ENCODE data around the gene SPAG6. TPM values are rescaled to one million over a fixed set of nuclear protein-coding genes. Genes with fewer than 3 reads are reported as not detected.
A peak's percentile ranks its signal among the peaks of the same experiment; 100 is the strongest.

Gene SPAG6
- polyA plus RNA-seq, 4 donors: 0.04 to 0.27 (median 0.06) TPM; not detected in 1

DNA sequence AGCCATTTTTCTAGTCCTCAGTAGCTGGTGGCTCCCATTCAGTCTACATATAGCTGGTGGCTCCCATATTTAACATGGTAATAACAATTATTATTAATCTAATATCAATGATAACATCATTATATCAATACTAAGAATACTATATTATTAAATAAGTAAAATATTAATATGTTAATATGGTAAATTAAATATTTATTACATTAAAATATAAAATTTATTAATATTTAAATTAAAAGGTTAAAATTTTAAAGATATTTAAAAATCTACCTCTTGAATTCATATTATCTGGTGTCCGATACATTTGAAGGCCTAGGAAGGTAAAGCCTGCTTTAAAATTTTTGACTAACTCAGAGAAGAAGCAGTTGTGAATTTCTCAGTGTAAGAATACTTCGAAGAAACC lies 69.8 kb downstream of the SPAG6 start:
- WGBS, 3 donors: 91 to 98% (median 94%) methylated on average over 2 of the region's 2 CpGs
- FAIRE-seq (no peak), DNase-seq (no peak)
- Histone ChIP-seq H3K27me3 (ENCODE audit: control insufficient read depth in 3 of 3, insufficient read depth in 3 of 3, low read length in 3 of 3) (no peaks in the 10 kb centered on the region), H3K36me3 (ENCODE audit: control insufficient read depth in 3 of 3, insufficient read depth in 2 of 3, low read depth in 1 of 3, low read length in 3 of 3) (no peaks in the 10 kb centered on the region), H3K27ac (ENCODE audit: low read depth in 1 of 3, low read length in 2 of 3) (no peak overlapping the region), H3K9me3 (ENCODE audit: control insufficient read depth in 2 of 2, insufficient read depth in 1 of 2, low read depth in 1 of 2, low read length in 1 of 2) (no peaks in the 10 kb centered on the region), H3K4me1 (ENCODE audit: control insufficient read depth in 3 of 3, insufficient read depth in 2 of 3, low read depth in 1 of 3, low read length in 2 of 3) (no peaks in the 10 kb centered on the region), H3K4me3 (ENCODE audit: low read depth in 1 of 3, low read length in 3 of 3) (no peak overlapping the region)

DNA sequence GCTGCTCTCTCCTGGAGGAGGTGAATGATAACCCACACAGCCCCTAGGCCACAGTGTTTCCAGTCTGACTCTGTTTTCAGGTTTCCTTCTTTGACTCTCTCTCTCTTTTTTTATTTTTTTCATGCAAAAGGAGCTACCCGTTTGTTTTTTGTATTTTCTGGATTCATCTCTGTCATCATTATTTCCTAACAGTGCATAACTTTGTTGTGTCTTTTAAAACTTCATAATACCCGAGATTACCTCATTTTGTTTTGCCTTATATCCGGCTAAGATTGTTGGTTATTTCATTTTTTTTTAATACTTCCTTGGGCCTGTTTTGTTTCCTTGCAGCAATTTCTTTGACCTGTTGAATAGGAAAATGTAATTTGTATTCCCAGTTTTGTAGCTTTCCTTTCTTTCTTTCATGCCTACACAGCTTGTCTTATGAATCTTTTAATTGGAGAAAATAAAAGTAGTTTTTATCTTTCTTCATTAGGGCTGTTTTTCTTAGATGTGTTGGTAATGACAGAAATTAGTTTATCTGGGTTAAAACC lies 72.5 kb downstream of the SPAG6 start:
- no peak overlapping the region for H3K27ac ChIP-seq (ENCODE audit: low read depth in 1 of 3, low read length in 2 of 3)
- H3K27me3 ChIP-seq (ENCODE audit: control insufficient read depth in 3 of 3, insufficient read depth in 3 of 3, low read length in 3 of 3): no peaks in the 10 kb centered on the region
- DNase-seq (no peak), FAIRE-seq (no peak)
- no peaks in the 10 kb centered on the region for H3K9me3 ChIP-seq (ENCODE audit: control insufficient read depth in 2 of 2, insufficient read depth in 1 of 2, low read depth in 1 of 2, low read length in 1 of 2)
- no peaks in the 10 kb centered on the region for H3K4me1 ChIP-seq (ENCODE audit: control insufficient read depth in 3 of 3, insufficient read depth in 2 of 3, low read depth in 1 of 3, low read length in 2 of 3)
- no peaks in the 10 kb centered on the region for H3K36me3 ChIP-seq (ENCODE audit: control insufficient read depth in 3 of 3, insufficient read depth in 2 of 3, low read depth in 1 of 3, low read length in 3 of 3)
- no peak overlapping the region for H3K4me3 ChIP-seq (ENCODE audit: low read depth in 1 of 3, low read length in 3 of 3)
- WGBS, 3 donors: 78 to 84% (median 79%) methylated on average over 3 of the region's 3 CpGs

DNA sequence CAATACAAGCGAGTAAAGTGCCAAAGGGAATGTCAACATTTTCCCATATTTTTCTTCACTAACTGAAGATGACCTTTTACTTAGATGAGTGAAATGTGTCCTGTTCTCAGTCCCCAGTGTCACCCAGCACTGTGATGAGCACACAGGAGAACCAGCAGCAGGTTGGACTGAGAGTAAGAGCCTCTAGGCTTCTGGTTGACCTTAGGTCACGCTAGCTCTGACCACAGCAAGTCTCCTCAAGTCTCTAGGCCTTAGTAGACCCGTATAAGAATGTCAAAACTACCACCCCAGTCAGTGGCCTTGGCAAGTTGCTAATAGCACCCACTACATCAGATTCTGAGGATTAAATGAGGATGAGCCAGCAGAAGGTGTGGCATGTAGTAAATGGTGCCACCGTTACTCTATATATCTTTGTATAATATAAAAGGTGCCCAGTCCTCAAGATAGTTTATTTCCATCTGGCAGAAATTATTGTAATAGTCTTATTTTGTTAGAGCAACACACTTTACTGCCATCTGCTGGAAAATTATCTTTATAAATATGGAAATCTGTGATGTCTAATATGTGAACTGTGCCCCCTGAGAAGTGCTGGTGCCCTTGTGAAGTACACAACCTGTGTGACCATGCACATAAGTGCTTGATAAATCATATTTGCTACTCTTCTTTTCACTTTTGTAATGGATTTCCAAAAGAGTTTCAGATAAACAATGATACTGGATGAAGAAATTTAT lies 75.7 kb downstream of the SPAG6 start:
- 82 to 85% (median 84%) methylated on average over 4 of the region's 4 CpGs for WGBS, 3 donors

DNA sequence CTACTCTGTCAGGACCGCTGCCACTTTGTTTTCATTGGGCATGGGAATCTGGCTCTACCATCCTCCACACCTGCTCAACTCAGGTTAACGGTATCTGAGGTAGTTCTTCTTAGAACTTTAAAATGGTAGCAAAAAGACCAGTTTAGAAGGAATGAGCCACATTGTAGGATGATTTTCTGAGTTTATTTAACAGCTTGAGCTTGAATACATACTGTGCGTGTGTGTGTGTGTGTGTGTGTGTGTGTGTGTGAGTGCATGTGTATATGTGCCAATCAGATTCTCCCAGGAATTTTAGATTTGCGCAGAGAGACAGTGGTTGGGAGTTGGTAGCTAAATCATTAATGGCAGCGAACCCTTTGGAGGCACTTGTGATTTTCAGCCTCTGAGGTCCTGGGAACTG lies 81.4 kb downstream of the SPAG6 start:
- FAIRE-seq: no peak
- 95 to 96% (median 95%) methylated on average over 5 of the region's 5 CpGs for WGBS, 3 donors

More for the DNA sequence above, 75.7 kb downstream of the SPAG6 start:
- H3K36me3 ChIP-seq (ENCODE audit: control insufficient read depth in 3 of 3, insufficient read depth in 2 of 3, low read depth in 1 of 3, low read length in 3 of 3): no peaks in the 10 kb centered on the region
- no peaks in the 10 kb centered on the region for H3K4me1 ChIP-seq (ENCODE audit: control insufficient read depth in 3 of 3, insufficient read depth in 2 of 3, low read depth in 1 of 3, low read length in 2 of 3)
- no peaks in the 10 kb centered on the region for H3K27me3 ChIP-seq (ENCODE audit: control insufficient read depth in 3 of 3, insufficient read depth in 3 of 3, low read length in 3 of 3)
- H3K27ac ChIP-seq (ENCODE audit: low read depth in 1 of 3, low read length in 2 of 3): no peak overlapping the region
- H3K4me3 ChIP-seq (ENCODE audit: low read depth in 1 of 3, low read length in 3 of 3): no peak overlapping the region
- DNase-seq (no peak), FAIRE-seq (no peak)
- H3K9me3 ChIP-seq (ENCODE audit: control insufficient read depth in 2 of 2, insufficient read depth in 1 of 2, low read depth in 1 of 2, low read length in 1 of 2): no peaks in the 10 kb centered on the region

DNA sequence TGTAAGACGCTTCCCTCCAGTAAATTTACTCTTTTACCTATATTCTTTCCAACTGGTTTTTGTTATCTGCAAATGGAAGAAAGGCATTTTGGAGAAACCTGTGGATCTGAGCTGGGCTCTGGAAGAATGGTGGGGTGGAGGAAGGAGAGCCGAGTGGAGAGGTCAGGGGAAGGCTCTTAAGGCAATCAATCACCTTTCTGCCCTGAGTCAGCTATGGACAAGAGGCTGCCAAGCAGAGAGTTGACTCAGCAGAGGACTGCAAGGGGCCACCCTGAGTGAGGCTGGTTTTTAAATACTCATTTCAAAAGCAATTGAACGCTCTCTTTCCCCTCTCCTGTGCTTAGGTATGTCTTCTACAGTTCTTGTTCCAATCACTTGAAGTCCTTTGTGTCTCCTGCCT lies 81.8 kb downstream of the SPAG6 start:
- FAIRE-seq (no peak), DNase-seq (no peak)
- Histone ChIP-seq H3K9me3 (ENCODE audit: control insufficient read depth in 2 of 2, insufficient read depth in 1 of 2, low read depth in 1 of 2, low read length in 1 of 2) (no peaks in the 10 kb centered on the region), H3K27me3 (ENCODE audit: control insufficient read depth in 3 of 3, insufficient read depth in 3 of 3, low read length in 3 of 3) (peaks cover 0 to 2% (median 0%) of the 10 kb centered on the region in 3 donors), H3K27ac (ENCODE audit: low read depth in 1 of 3, low read length in 2 of 3) (no peak overlapping the region), H3K4me1 (ENCODE audit: control insufficient read depth in 3 of 3, insufficient read depth in 2 of 3, low read depth in 1 of 3, low read length in 2 of 3) (peaks cover 0 to 6% (median 0%) of the 10 kb centered on the region in 3 donors), H3K4me3 (ENCODE audit: low read depth in 1 of 3, low read length in 3 of 3) (no peak overlapping the region), H3K36me3 (ENCODE audit: control insufficient read depth in 3 of 3, insufficient read depth in 2 of 3, low read depth in 1 of 3, low read length in 3 of 3) (no peaks in the 10 kb centered on the region)
- 73 to 85% (median 75%) methylated on average over 3 of the region's 3 CpGs for WGBS, 3 donors

More for the DNA sequence above, 81.4 kb downstream of the SPAG6 start:
- Histone ChIP-seq H3K4me3 (ENCODE audit: low read depth in 1 of 3, low read length in 3 of 3) (no peak overlapping the region), H3K4me1 (ENCODE audit: control insufficient read depth in 3 of 3, insufficient read depth in 2 of 3, low read depth in 1 of 3, low read length in 2 of 3) (peaks cover 0 to 6% (median 0%) of the 10 kb centered on the region in 3 donors), H3K27me3 (ENCODE audit: control insufficient read depth in 3 of 3, insufficient read depth in 3 of 3, low read length in 3 of 3) (peaks cover 0 to 2% (median 0%) of the 10 kb centered on the region in 3 donors), H3K9me3 (ENCODE audit: control insufficient read depth in 2 of 2, insufficient read depth in 1 of 2, low read depth in 1 of 2, low read length in 1 of 2) (no peaks in the 10 kb centered on the region), H3K36me3 (ENCODE audit: control insufficient read depth in 3 of 3, insufficient read depth in 2 of 3, low read depth in 1 of 3, low read length in 3 of 3) (no peaks in the 10 kb centered on the region), H3K27ac (ENCODE audit: low read depth in 1 of 3, low read length in 2 of 3) (no peak overlapping the region)
- no peak for DNase-seq

DNA sequence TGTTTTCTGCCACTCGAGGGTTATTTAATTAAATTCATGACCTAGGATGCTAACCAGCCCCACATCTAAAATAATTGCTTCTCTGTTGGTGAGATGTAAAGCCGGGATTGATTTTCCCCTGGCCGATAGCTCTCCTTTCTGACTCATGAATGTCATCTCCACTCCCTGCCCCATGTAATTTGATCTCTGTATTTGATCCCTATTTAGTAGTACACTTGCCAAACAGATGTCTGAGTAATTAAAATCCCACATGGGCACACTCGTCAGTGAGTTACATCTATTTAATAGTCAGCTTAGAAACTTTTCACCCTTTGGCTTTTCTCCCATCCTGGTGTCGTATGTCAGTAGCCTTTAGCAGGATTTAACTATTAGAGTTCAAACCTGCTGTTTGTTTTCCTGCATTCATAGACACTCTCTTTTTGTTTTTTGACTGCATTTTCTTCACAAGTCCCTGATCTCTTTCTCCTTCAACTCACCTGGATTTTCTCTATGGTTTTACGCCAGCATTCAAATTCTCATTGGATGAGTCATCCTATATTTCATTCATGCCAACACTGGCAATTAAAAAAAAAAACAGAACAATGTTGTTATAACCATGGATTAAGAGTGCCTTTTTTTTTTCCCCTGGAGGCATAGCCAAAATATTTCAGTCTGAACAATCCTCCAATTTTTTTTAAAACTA lies 82.7 kb downstream of the SPAG6 start:
- peaks cover 0 to 6% (median 0%) of the 10 kb centered on the region in 3 donors for H3K4me1 ChIP-seq (ENCODE audit: control insufficient read depth in 3 of 3, insufficient read depth in 2 of 3, low read depth in 1 of 3, low read length in 2 of 3)
- peaks cover 0 to 2% (median 0%) of the 10 kb centered on the region in 3 donors for H3K27me3 ChIP-seq (ENCODE audit: control insufficient read depth in 3 of 3, insufficient read depth in 3 of 3, low read length in 3 of 3)
- no peak overlapping the region for H3K27ac ChIP-seq (ENCODE audit: low read depth in 1 of 3, low read length in 2 of 3)
- H3K36me3 ChIP-seq (ENCODE audit: control insufficient read depth in 3 of 3, insufficient read depth in 2 of 3, low read depth in 1 of 3, low read length in 3 of 3): no peaks in the 10 kb centered on the region
- 13 to 32% (median 28%) methylated on average over 6 of the region's 6 CpGs for WGBS, 3 donors
- H3K4me3 ChIP-seq (ENCODE audit: low read depth in 1 of 3, low read length in 3 of 3): no peak overlapping the region
- no peaks in the 10 kb centered on the region for H3K9me3 ChIP-seq (ENCODE audit: control insufficient read depth in 2 of 2, insufficient read depth in 1 of 2, low read depth in 1 of 2, low read length in 1 of 2)
- FAIRE-seq (no peak), DNase-seq (peak in 1 of 2 donors; percentile 25)

DNA sequence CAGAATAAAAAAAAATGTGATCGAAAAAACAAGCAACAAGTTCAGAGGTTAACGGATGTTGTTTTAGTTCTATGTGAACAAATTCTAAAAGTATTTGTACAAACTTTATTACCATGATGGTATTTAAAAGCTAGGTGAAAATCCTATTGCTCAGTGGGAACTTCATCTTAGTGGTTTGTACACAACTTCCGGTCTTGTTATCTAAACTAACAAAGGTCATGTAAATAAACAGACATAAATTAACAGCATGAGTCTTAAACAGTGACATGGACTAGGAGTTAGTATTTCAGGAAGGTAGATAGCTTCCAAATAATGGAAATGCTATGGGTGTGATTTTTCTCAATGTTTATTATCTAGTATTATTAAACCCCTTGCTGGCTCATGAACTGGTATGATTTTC lies 83.8 kb downstream of the SPAG6 start:
- Histone ChIP-seq H3K36me3 (ENCODE audit: control insufficient read depth in 3 of 3, insufficient read depth in 2 of 3, low read depth in 1 of 3, low read length in 3 of 3) (no peaks in the 10 kb centered on the region), H3K27me3 (ENCODE audit: control insufficient read depth in 3 of 3, insufficient read depth in 3 of 3, low read length in 3 of 3) (peaks cover 0 to 2% (median 0%) of the 10 kb centered on the region in 3 donors), H3K4me1 (ENCODE audit: control insufficient read depth in 3 of 3, insufficient read depth in 2 of 3, low read depth in 1 of 3, low read length in 2 of 3) (peaks cover 0 to 6% (median 0%) of the 10 kb centered on the region in 3 donors), H3K9me3 (ENCODE audit: control insufficient read depth in 2 of 2, insufficient read depth in 1 of 2, low read depth in 1 of 2, low read length in 1 of 2) (no peaks in the 10 kb centered on the region), H3K4me3 (ENCODE audit: low read depth in 1 of 3, low read length in 3 of 3) (no peak overlapping the region), H3K27ac (ENCODE audit: low read depth in 1 of 3, low read length in 2 of 3) (no peak overlapping the region)
- 45 to 65% (median 54%) methylated on average over 3 of the region's 3 CpGs for WGBS, 3 donors
- FAIRE-seq (peak; percentile 23), DNase-seq (peak in 1 of 2 donors; percentile 52)

DNA sequence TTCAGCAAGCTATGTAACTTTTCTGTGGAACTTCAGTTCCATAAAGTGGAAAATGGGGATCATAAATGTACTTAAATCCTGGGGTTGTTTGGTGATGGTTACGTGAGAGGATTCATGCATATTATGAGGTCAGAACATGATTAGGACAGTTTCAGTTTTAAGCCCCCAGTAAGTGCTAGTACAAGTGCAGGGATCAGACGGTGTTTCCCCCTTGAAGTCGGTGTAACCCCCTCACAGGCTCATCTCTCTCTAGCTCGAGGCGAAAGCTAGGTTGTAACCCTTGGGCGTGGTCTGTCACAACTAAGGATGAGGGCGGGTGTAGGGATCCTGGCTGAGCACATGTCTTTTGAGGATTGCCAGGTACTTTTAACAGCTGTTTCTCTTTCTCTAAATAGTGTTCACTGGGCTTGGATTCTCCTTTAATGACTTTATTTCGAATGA lies 84.7 kb downstream of the SPAG6 start:
- Histone ChIP-seq H3K4me3 (ENCODE audit: low read depth in 1 of 3, low read length in 3 of 3) (no peak overlapping the region), H3K36me3 (ENCODE audit: control insufficient read depth in 3 of 3, insufficient read depth in 2 of 3, low read depth in 1 of 3, low read length in 3 of 3) (no peaks in the 10 kb centered on the region), H3K9me3 (ENCODE audit: control insufficient read depth in 2 of 2, insufficient read depth in 1 of 2, low read depth in 1 of 2, low read length in 1 of 2) (no peaks in the 10 kb centered on the region), H3K27ac (ENCODE audit: low read depth in 1 of 3, low read length in 2 of 3) (no peak overlapping the region), H3K4me1 (ENCODE audit: control insufficient read depth in 3 of 3, insufficient read depth in 2 of 3, low read depth in 1 of 3, low read length in 2 of 3) (peaks cover 0 to 6% (median 0%) of the 10 kb centered on the region in 3 donors), H3K27me3 (ENCODE audit: control insufficient read depth in 3 of 3, insufficient read depth in 3 of 3, low read length in 3 of 3) (peaks cover 0 to 2% (median 0%) of the 10 kb centered on the region in 3 donors)
- DNase-seq: no peak
- FAIRE-seq: no peak
- 35 to 58% (median 46%) methylated on average over 8 of the region's 8 CpGs for WGBS, 3 donors

All from small intestine (tissue), 7 donors.